Activated CD4-positive, alpha-beta T cell treated with anti-CD3 and anti-CD28 coated beads, Interleukin-2, amount 10 ng/mL, durations not matched to agents 7 days and 5 days (primary cell): ENCODE results near the gene EEF1E1. TPM values are rescaled to one million over a fixed set of nuclear protein-coding genes. Genes with fewer than 3 reads are reported as not detected.

Experiments
- CTCF ChIA-PET: fragments of 350-600 bp; sonication (Branson Sonifier 250); formaldehyde crosslinking; loops from one replicate; lab custom pipeline; 2021; ENCODE audit warnings: antibody characterized with exemption; lab: Charles Lee
- POLR2A ChIA-PET: fragments of 350-600 bp; sonication (Branson Sonifier 250); formaldehyde crosslinking; loops from one replicate; lab custom pipeline; 2021; ENCODE audit warnings: antibody characterized with exemption; lab: Charles Lee
- DNase-seq: peaks from one replicate; pipeline ENCODE4 v3.0.0-alpha.2; 2020
- H3K27ac Mint-ChIP-seq: one replicate; pipeline ENCODE4 v1.8.0; 2021; ENCODE audit warnings: mild to moderate bottlenecking, moderate library complexity, mixed read lengths
- H3K27me3 Mint-ChIP-seq: one replicate; pipeline ENCODE4 v1.8.0; 2021; ENCODE audit warnings: mixed read lengths
- H3K36me3 Mint-ChIP-seq: one replicate; pipeline ENCODE4 v1.8.0; 2021; ENCODE audit warnings: low read depth, mixed read lengths
- H3K4me1 Mint-ChIP-seq: one replicate; pipeline ENCODE4 v1.8.0; 2021; ENCODE audit warnings: mixed read lengths
- H3K4me3 Mint-ChIP-seq: one replicate; pipeline ENCODE4 v1.8.0; 2021; ENCODE audit warnings: mild to moderate bottlenecking, moderate library complexity, mixed read lengths
- H3K9me3 Mint-ChIP-seq: one replicate; pipeline ENCODE4 v1.8.0; 2021; ENCODE audit warnings: mixed read lengths
- total RNA-seq, 2 experiments: library from RNA; stranded (reverse); gene quantifications; one replicate each; pipeline ENCODE4 v1.2.3, GENCODE V29; 2021

Gene EEF1E1
- total RNA-seq: 10 to 100 TPM; 36.1 to 37.8 TPM

- Mint-ChIP-seq H3K36me3 (peaks cover 6% of the 10 kb centered on the region), H3K4me1 (peaks cover 30% of the 10 kb centered on the region), H3K4me3 (peak within 1 kb of the TSS; percentile 90), H3K9me3 (no peaks in the 10 kb centered on the region), H3K27me3 (peaks cover 7% of the 10 kb centered on the region), H3K27ac (peak within 1 kb of the TSS; percentile 97)
- ChIA-PET POLR2A (interaction anchor here (1.3 kb wide), 1 partner anchor 38 kb away, joined by 6 read pairs; no protein-coding TSS in a partner anchor), CTCF (interaction anchor here (0.6 to 1.4 kb wide), 3 partner anchors 8 to 374 kb away, joined by 3 to 6 read pairs (median 5); no protein-coding TSS in a partner anchor)
- DNase-seq: peak; percentile 97
These were observed at the start of gene EEF1E1 for GRCh38 chr6:8102122-8102958. TSS of gene EEF1E1 (minus strand) at chr6:8102548. CDS start at chr6:8102521, 27 bp downstream.

- ChIA-PET POLR2A (no interaction called here), CTCF (no interaction called here)
- no peak for DNase-seq
- Mint-ChIP-seq H3K4me3 (no peak overlapping the region), H3K27ac (no peak overlapping the region), H3K27me3 (peaks cover 2% of the 10 kb centered on the region), H3K4me1 (no peaks in the 10 kb centered on the region), H3K36me3 (no peaks in the 10 kb centered on the region), H3K9me3 (no peaks in the 10 kb centered on the region)
These were observed 47.0 kb upstream of the EEF1E1 start for GRCh38 chr6:8149350-8149749.

GRCh38 chr6:8143945-8144344 lies 41.6 kb upstream of the EEF1E1 start:
- Mint-ChIP-seq H3K27ac (no peak overlapping the region), H3K27me3 (peaks cover 2% of the 10 kb centered on the region), H3K4me1 (no peaks in the 10 kb centered on the region), H3K36me3 (no peaks in the 10 kb centered on the region), H3K4me3 (no peak overlapping the region), H3K9me3 (no peaks in the 10 kb centered on the region)
- POLR2A ChIA-PET: no interaction called here
- CTCF ChIA-PET: no interaction called here
- no peak for DNase-seq

DNA sequence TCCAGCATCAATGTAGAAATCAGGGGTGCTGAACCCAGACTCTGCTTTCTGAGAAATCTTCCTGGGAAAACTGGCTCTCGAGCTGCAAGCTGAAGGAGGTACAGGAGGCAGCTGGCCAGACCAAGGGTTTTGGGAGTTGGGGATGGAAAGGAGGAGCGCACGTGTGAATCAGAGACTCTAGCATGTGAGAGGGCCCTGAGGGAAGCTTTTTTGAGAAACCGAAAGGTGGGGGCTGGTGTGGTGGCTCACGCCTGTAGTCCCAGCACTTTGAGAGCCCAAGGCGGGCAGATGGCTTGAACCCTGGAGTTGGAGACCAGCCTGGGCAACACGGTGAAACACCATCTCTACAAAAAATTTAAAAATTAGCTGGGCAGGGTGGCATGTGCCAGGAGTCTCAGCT lies 37.1 kb upstream of the EEF1E1 start:
- CTCF ChIA-PET: interaction anchor here (1.0 to 2.5 kb wide), 2 partner anchors 9 to 11 kb away, joined by 3 to 8 read pairs; no protein-coding TSS in a partner anchor
- H3K4me3 Mint-ChIP-seq: no peak overlapping the region
- H3K9me3 Mint-ChIP-seq: no peaks in the 10 kb centered on the region
- POLR2A ChIA-PET: no interaction called here
- H3K27me3 Mint-ChIP-seq: peaks cover 12% of the 10 kb centered on the region
- no peaks in the 10 kb centered on the region for H3K4me1 Mint-ChIP-seq
- H3K36me3 Mint-ChIP-seq: no peaks in the 10 kb centered on the region
- H3K27ac Mint-ChIP-seq: no peak overlapping the region
- DNase-seq: no peak

DNA sequence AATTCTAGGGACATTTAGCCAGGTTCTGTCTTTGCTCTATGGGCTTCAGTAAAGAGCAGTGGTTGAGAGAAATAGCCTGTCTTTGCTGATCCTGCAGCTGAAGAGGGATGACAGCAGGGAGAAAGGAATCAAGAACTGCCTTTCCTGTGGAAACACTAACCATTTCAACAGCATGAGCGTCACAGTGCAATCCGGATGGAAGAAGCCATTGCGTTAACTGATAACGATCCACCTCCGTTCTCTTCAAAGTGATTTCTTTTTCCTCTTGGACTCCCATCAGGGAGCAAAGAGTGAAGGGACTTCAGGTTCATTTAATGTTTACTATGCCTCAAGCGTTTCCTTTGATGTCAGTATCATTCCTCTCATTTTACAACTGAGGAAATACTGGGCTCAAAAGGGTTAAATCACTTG lies 35.2 kb upstream of the EEF1E1 start:
- ChIA-PET POLR2A (no interaction called here), CTCF (no interaction called here)
- H3K27ac Mint-ChIP-seq: no peak overlapping the region
- DNase-seq: no peak
- no peaks in the 10 kb centered on the region for H3K36me3 Mint-ChIP-seq
- no peak overlapping the region for H3K4me3 Mint-ChIP-seq
- no peaks in the 10 kb centered on the region for H3K4me1 Mint-ChIP-seq
- peaks cover 12% of the 10 kb centered on the region for H3K27me3 Mint-ChIP-seq
- H3K9me3 Mint-ChIP-seq: no peaks in the 10 kb centered on the region

DNA sequence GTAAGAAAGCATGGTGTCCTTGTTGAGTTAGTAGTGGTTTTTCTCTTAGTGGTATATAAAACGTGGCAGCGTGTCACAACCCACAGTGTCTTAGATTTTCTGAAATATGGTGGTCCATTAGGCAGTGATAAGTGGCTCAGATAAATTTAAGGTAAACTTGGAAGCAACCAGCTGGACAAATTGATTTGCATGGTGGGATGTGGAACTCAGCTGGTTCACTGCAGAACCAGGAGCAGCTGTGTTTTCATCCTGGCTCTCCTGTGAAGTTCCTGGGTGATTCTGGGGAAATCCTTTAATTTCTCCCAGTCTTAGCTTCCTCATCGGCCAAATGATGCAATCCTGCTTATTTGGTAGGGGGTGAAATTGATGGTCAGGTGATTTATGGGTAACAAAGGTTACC lies 32.9 kb upstream of the EEF1E1 start:
- CTCF ChIA-PET: no interaction called here
- POLR2A ChIA-PET: no interaction called here
- DNase-seq: no peak
- no peaks in the 10 kb centered on the region for H3K9me3 Mint-ChIP-seq
- H3K4me3 Mint-ChIP-seq: no peak overlapping the region
- no peaks in the 10 kb centered on the region for H3K36me3 Mint-ChIP-seq
- H3K27ac Mint-ChIP-seq: no peak overlapping the region
- peaks cover 13% of the 10 kb centered on the region for H3K27me3 Mint-ChIP-seq
- no peaks in the 10 kb centered on the region for H3K4me1 Mint-ChIP-seq

GRCh38 chr6:8132130-8132529 lies 29.8 kb upstream of the EEF1E1 start:
- H3K27ac Mint-ChIP-seq: no peak overlapping the region
- no peak overlapping the region for H3K4me3 Mint-ChIP-seq
- no peaks in the 10 kb centered on the region for H3K36me3 Mint-ChIP-seq
- no peak for DNase-seq
- ChIA-PET CTCF (interaction anchor here (0.6 to 1.0 kb wide), 2 partner anchors 33 to 357 kb away, joined by 3 read pairs; no protein-coding TSS in a partner anchor), POLR2A (no interaction called here)
- H3K27me3 Mint-ChIP-seq: peaks cover 8% of the 10 kb centered on the region
- no peaks in the 10 kb centered on the region for H3K9me3 Mint-ChIP-seq
- no peaks in the 10 kb centered on the region for H3K4me1 Mint-ChIP-seq

DNA sequence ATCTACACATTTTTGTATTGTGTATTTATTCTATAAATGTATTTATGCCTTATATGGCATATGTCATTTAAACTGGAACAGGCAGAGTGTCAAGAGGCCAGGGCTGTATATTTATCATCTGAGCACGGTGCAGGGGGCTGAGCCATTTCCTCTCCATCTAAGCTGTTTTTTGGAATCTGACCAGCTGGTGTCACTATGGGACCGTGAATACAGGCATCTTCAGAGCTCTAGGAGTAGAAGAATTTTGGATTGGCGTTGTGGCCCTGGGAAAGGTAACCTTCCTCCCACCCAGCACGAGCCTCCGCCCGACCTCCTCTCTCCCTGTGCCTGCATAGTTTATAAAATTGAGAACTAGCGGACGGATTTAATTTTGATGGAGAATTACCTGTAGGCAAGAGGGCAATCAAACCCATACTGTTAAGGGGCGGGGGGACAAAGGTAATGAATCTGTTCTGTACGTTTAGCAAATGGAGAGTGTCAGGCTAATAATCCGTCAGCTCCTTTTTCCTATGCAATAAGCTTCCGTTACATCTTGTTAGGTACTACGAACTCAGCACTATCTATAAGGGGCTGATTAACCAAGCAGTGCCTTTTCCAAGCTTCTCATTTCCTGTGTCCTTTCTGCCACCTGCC lies 29.0 kb upstream of the EEF1E1 start:
- no peak overlapping the region for H3K27ac Mint-ChIP-seq
- no peak overlapping the region for H3K4me3 Mint-ChIP-seq
- no peaks in the 10 kb centered on the region for H3K36me3 Mint-ChIP-seq
- no peaks in the 10 kb centered on the region for H3K9me3 Mint-ChIP-seq
- CTCF ChIA-PET: interaction anchor here (0.6 to 1.8 kb wide), 4 partner anchors 9 to 88 kb away, joined by 3 to 8 read pairs (median 4); no protein-coding TSS in a partner anchor
- no peaks in the 10 kb centered on the region for H3K4me1 Mint-ChIP-seq
- H3K27me3 Mint-ChIP-seq: peaks cover 8% of the 10 kb centered on the region
- DNase-seq: peak; percentile 48
- POLR2A ChIA-PET: no interaction called here

- H3K36me3 Mint-ChIP-seq: no peaks in the 10 kb centered on the region
- ChIA-PET POLR2A (no interaction called here), CTCF (interaction anchor here (1.8 kb wide), 1 partner anchor 10 kb away, joined by 8 read pairs; no protein-coding TSS in a partner anchor)
- H3K4me3 Mint-ChIP-seq: no peak overlapping the region
- H3K27ac Mint-ChIP-seq: no peak overlapping the region
- H3K27me3 Mint-ChIP-seq: peaks cover 4% of the 10 kb centered on the region
- DNase-seq: no peak
- no peaks in the 10 kb centered on the region for H3K4me1 Mint-ChIP-seq
- no peaks in the 10 kb centered on the region for H3K9me3 Mint-ChIP-seq
These were observed 28.1 kb upstream of the EEF1E1 start for GRCh38 chr6:8130399-8130798.

- H3K36me3 Mint-ChIP-seq: no peaks in the 10 kb centered on the region
- H3K4me3 Mint-ChIP-seq: no peak overlapping the region
- H3K9me3 Mint-ChIP-seq: no peaks in the 10 kb centered on the region
- DNase-seq: no peak
- ChIA-PET CTCF (no interaction called here), POLR2A (no interaction called here)
- no peak overlapping the region for H3K27ac Mint-ChIP-seq
- peaks cover 15% of the 10 kb centered on the region for H3K27me3 Mint-ChIP-seq
- no peaks in the 10 kb centered on the region for H3K4me1 Mint-ChIP-seq
These were observed 20.9 kb upstream of the EEF1E1 start for GRCh38 chr6:8123236-8123635.

DNA sequence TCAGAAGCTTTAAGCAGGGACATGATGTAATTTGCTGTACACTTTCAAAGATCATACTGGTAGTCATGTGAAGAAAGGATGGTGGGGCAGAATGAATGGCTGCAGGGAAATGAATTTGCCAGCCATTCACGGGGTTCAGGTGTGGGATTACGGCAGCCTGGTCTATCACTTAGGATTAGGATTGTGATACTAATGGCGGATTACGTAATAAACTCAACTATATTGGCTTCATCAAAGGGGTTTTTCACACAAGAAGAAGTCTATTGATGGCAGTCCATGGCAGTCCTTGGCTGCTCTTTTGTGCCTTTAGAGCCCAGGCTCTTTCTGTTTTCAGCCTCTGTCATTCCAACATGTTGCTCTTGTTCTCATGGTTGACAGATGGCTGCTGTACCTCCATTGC lies 12.6 kb upstream of the EEF1E1 start:
- Mint-ChIP-seq H3K4me1 (no peaks in the 10 kb centered on the region), H3K36me3 (no peaks in the 10 kb centered on the region), H3K9me3 (no peaks in the 10 kb centered on the region), H3K4me3 (no peak overlapping the region), H3K27me3 (peaks cover 9% of the 10 kb centered on the region), H3K27ac (no peak overlapping the region)
- ChIA-PET CTCF (no interaction called here), POLR2A (no interaction called here)
- DNase-seq: no peak

- no peak overlapping the region for H3K27ac Mint-ChIP-seq
- no peaks in the 10 kb centered on the region for H3K9me3 Mint-ChIP-seq
- ChIA-PET CTCF (no interaction called here), POLR2A (no interaction called here)
- peaks cover 16% of the 10 kb centered on the region for H3K27me3 Mint-ChIP-seq
- H3K4me1 Mint-ChIP-seq: no peaks in the 10 kb centered on the region
- no peak overlapping the region for H3K4me3 Mint-ChIP-seq
- no peak for DNase-seq
- no peaks in the 10 kb centered on the region for H3K36me3 Mint-ChIP-seq
These were observed 10.8 kb upstream of the EEF1E1 start for GRCh38 chr6:8113131-8113654.

DNA sequence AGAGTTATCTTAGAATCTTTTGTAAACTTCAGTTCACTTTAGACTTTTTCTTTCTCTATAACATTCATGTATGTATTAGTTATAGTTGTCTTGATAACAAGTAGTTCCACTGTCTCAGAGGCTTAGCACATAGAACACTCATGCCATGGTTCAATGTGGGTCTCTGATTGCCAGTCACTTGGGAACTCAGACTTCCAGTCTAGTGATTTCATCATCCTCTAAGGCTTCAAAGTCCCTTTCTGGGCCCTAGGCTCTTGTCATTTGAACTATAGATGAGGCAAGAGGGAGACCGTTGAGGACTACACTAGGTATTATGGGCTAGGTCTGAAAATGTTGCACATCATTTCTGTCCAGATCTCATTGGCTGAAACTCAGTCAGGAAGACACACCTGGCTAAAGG lies 8.4 kb upstream of the EEF1E1 start:
- Mint-ChIP-seq H3K27ac (no peak overlapping the region), H3K36me3 (no peaks in the 10 kb centered on the region), H3K9me3 (no peaks in the 10 kb centered on the region), H3K4me3 (no peak overlapping the region), H3K4me1 (no peaks in the 10 kb centered on the region), H3K27me3 (peaks cover 20% of the 10 kb centered on the region)
- DNase-seq: no peak
- CTCF ChIA-PET: interaction anchor here (0.5 kb wide), 1 partner anchor 9 kb away, joined by 3 read pairs; no protein-coding TSS in a partner anchor
- POLR2A ChIA-PET: no interaction called here
